H1 (cell line): Measurements from ENCODE around the gene TTBK1. TPM values are rescaled to one million over a fixed set of nuclear protein-coding genes. Genes with fewer than 3 reads are reported as not detected.

Source experiments
- CTCF ChIA-PET: fragments of 300-600 bp; sonication (Branson Sonifier 250); formaldehyde crosslinking; loops from one replicate; lab custom pipeline; 2021; ENCODE audit not compliant: partially characterized antibody; lab: Charles Lee
- POLR2A ChIA-PET: fragments of 300-600 bp; sonication (Branson Sonifier 250); formaldehyde crosslinking; loops from one replicate; lab custom pipeline; 2021; ENCODE audit warnings: inconsistent platforms; ENCODE audit not compliant: partially characterized antibody; lab: Charles Lee
- DNase-seq, 2 experiments: peaks; one replicate each; pipeline versions ENCODE4 v3.0.0 to v3.0.0-alpha.2; 2010 to 2022; ENCODE audit warnings: low spot score in 2 of 2, low read depth in 1 of 2, mixed read lengths in 1 of 2
- FAIRE-seq: peaks from 2 replicates; lab custom pipeline; 2011; peaks lifted over from hg19 to GRCh38; lab: Jason Lieb, UNC
- H2AFZ ChIP-seq: 2 replicates; pipeline ENCODE4 v1.8.1; 2012; ENCODE audit warnings: low read length, inconsistent platforms
- H2AK5ac ChIP-seq: 2 replicates; pipeline ENCODE4 v1.6.1; 2013; ENCODE audit warnings: low read depth, low read length
- H2BK120ac ChIP-seq: replicated peaks from 2 replicates; pipeline ENCODE3; 2013; ENCODE audit warnings: low read depth, low read length, inconsistent platforms
- H2BK12ac ChIP-seq: 2 replicates; pipeline ENCODE4 v1.6.1; 2013; ENCODE audit warnings: low read depth, low read length
- H2BK15ac ChIP-seq: 2 replicates; pipeline ENCODE4 v1.6.1; 2013; ENCODE audit warnings: low read length
- H2BK20ac ChIP-seq: 2 replicates; pipeline ENCODE4 v1.6.1; 2013; ENCODE audit warnings: low read length
- H2BK5ac ChIP-seq: 2 replicates; pipeline ENCODE4 v1.6.1; 2013; ENCODE audit warnings: low read depth, low read length
- H3K14ac ChIP-seq: 2 replicates; pipeline ENCODE4 v1.6.1; 2013; ENCODE audit warnings: inconsistent platforms; ENCODE audit not compliant: insufficient read length
- H3K18ac ChIP-seq: 2 replicates; pipeline ENCODE4 v1.6.1; 2013; ENCODE audit warnings: low read length; ENCODE audit errors: extremely low read depth
- H3K23ac ChIP-seq: 2 replicates; pipeline ENCODE4 v1.6.1; 2013; ENCODE audit warnings: inconsistent platforms; ENCODE audit not compliant: insufficient read length
- H3K23me2 ChIP-seq: 2 replicates; pipeline ENCODE4 v1.6.1; 2013; ENCODE audit warnings: low read depth, low read length
- H3K27ac ChIP-seq: 2 replicates; pipeline ENCODE4 v1.6.1; 2011; ENCODE audit warnings: low read depth, low read length, inconsistent platforms
- H3K27me3 ChIP-seq, 4 experiments: replicated peaks in 1 of 4; 1 replicate in 1 of 4; 2 replicates in 3 of 4; pipeline versions ENCODE4 v1.6.1 to v1.8.1; 2011 to 2013; ENCODE audit warnings: low read length in 3 of 4, mild to moderate bottlenecking in 3 of 4, inconsistent platforms in 2 of 4, mixed read lengths in 2 of 4, moderate library complexity in 1 of 4; ENCODE audit not compliant: control insufficient read depth in 3 of 4, insufficient read depth in 3 of 4; ENCODE audit errors: extremely low read depth in 1 of 4
- H3K36me3 ChIP-seq, 4 experiments: 2 replicates each; pipeline versions ENCODE4 v1.6.1 to v1.8.1; 2011 to 2013; ENCODE audit warnings: mild to moderate bottlenecking in 4 of 4, low read length in 3 of 4, moderate library complexity in 2 of 4, control low read depth in 1 of 4, inconsistent platforms in 1 of 4; ENCODE audit not compliant: insufficient read depth in 4 of 4, control insufficient read depth in 2 of 4
- H3K4ac ChIP-seq: replicated peaks from 2 replicates; pipeline ENCODE3; 2013; ENCODE audit warnings: low read length, low read depth, mixed read lengths, inconsistent platforms; ENCODE audit not compliant: insufficient read length
- H3K4me1 ChIP-seq, 4 experiments: replicated peaks in 1 of 4; 1 replicate in 1 of 4; 2 replicates in 3 of 4; pipeline versions ENCODE4 v1.6.1 to v1.8.1; 2011 to 2013; ENCODE audit warnings: low read length in 3 of 4, inconsistent platforms in 2 of 4, mixed read lengths in 1 of 4; ENCODE audit not compliant: insufficient read depth in 4 of 4, control insufficient read depth in 3 of 4
- H3K4me2 ChIP-seq, 2 experiments: 2 replicates each; pipeline versions ENCODE4 v1.6.1 to v1.8.1; 2011 to 2013; ENCODE audit warnings: low read depth in 2 of 2, low read length in 2 of 2, control low read depth in 1 of 2, inconsistent platforms in 1 of 2, mild to moderate bottlenecking in 1 of 2; ENCODE audit not compliant: insufficient read depth in 1 of 2
- H3K4me3 ChIP-seq, 4 experiments: fragments of 200-600, 300-600 bp in 1 of 4; sonication (generic), shearing (Covaris generic), sonication (Bioruptor Twin) in 1 of 4; 2 replicates each; pipeline versions ENCODE4 v1.5.1 to v1.8.1; 2011 to 2016; ENCODE audit warnings: low read length in 4 of 4, low read depth in 3 of 4, control low read depth in 2 of 4, inconsistent platforms in 2 of 4, mild to moderate bottlenecking in 2 of 4, mixed read lengths in 1 of 4, moderate library complexity in 1 of 4; ENCODE audit not compliant: insufficient read depth in 2 of 4; ENCODE audit errors: extremely low read depth in 1 of 4
- H3K56ac ChIP-seq: replicated peaks from 2 replicates; pipeline ENCODE3; 2013; ENCODE audit warnings: low read depth, mild to moderate bottlenecking, mixed read lengths, low read length, inconsistent platforms; ENCODE audit not compliant: insufficient read length
- H3K79me1 ChIP-seq: 2 replicates; pipeline ENCODE4 v1.6.1; 2013; ENCODE audit warnings: low read depth, low read length, control low read depth
- H3K79me2 ChIP-seq, 2 experiments: 2 replicates each; pipeline versions ENCODE4 v1.6.1 to v1.8.1; 2012 to 2013; ENCODE audit warnings: low read length in 2 of 2, mild to moderate bottlenecking in 2 of 2, inconsistent platforms in 1 of 2; ENCODE audit not compliant: insufficient read depth in 2 of 2, control insufficient read depth in 1 of 2
- H3K9ac ChIP-seq, 4 experiments: replicated peaks in 1 of 4; 1 replicate in 1 of 4; 2 replicates in 3 of 4; pipeline versions ENCODE4 v1.6.1 to v1.8.1; 2011 to 2013; ENCODE audit warnings: low read depth in 3 of 4, low read length in 3 of 4, control low read depth in 2 of 4, mild to moderate bottlenecking in 2 of 4, moderate library complexity in 2 of 4, inconsistent platforms in 1 of 4; ENCODE audit errors: extremely low read depth in 1 of 4
- H3K9me3 ChIP-seq, 2 experiments: 2 replicates each; pipeline versions ENCODE4 v1.6.1 to v1.8.1; 2012 to 2013; ENCODE audit warnings: mild to moderate bottlenecking in 2 of 2, moderate library complexity in 2 of 2, control low read depth in 1 of 2, inconsistent platforms in 1 of 2, low read depth in 1 of 2, low read length in 1 of 2, mixed read lengths in 1 of 2; ENCODE audit not compliant: insufficient read depth in 2 of 2
- H4K20me1 ChIP-seq, 2 experiments: replicated peaks in 1 of 2; 2 replicates each; pipeline versions ENCODE3 to v1.8.1; 2011 to 2013; ENCODE audit warnings: inconsistent platforms in 2 of 2, low read length in 2 of 2, mild to moderate bottlenecking in 1 of 2; ENCODE audit not compliant: insufficient read depth in 2 of 2, control insufficient read depth in 1 of 2
- H4K5ac ChIP-seq: 2 replicates; pipeline ENCODE4 v1.6.1; 2013; ENCODE audit warnings: low read length, low read depth, mixed read lengths, inconsistent platforms; ENCODE audit not compliant: insufficient read length
- H4K8ac ChIP-seq: 2 replicates; pipeline ENCODE4 v1.8.0; 2013; ENCODE audit warnings: mild to moderate bottlenecking, moderate library complexity, low read length, inconsistent platforms; ENCODE audit not compliant: insufficient read depth; ENCODE audit errors: extremely low read depth
- H4K91ac ChIP-seq: replicated peaks from 2 replicates; pipeline ENCODE3; 2013; ENCODE audit warnings: low read length, mixed read lengths, inconsistent platforms; ENCODE audit not compliant: insufficient read length
- E2F6 ChIP-seq: IDR thresholded peaks from 2 replicates; pipeline ENCODE4 v1.6.1; 2012; ENCODE audit warnings: inconsistent platforms
- SP1 ChIP-seq: IDR thresholded peaks from 2 replicates; pipeline ENCODE4 v1.6.1; 2011; ENCODE audit warnings: low read depth, low read length
- YY1 ChIP-seq: IDR thresholded peaks from 2 replicates; pipeline ENCODE4 v1.6.1; 2011; ENCODE audit warnings: low read depth, mild to moderate bottlenecking, low read length
- WGBS, 2 experiments: shearing (Covaris generic) in 1 of 2; methylation state at CpG; one replicate each; pipeline versions ENCODE4 v1.1.6 to v1.1.7; 2013 to 2015; ENCODE audit warnings: low lambda C conversion rate in 2 of 2, mixed read lengths in 2 of 2, inconsistent platforms in 1 of 2, low coverage in 1 of 2, missing lambda C conversion rate in 1 of 2; ENCODE audit not compliant: insufficient replicate concordance in 2 of 2, insufficient coverage in 1 of 2, insufficient read length in 1 of 2; ENCODE audit errors: extremely low coverage in 1 of 2, missing lambda C conversion rate in 1 of 2; 5-methylcytosine and 5-hydroxymethylcytosine counted together
- polyA plus RNA-seq, 7 experiments: library from polyadenylated mRNA; depleted of rRNA in 3 of 7; stranded (reverse) in 5 of 7; unstranded in 2 of 7; fragments of >200 nt in 5 of 7; fragments of 200-250 nt in 2 of 7; gene quantifications; 1 replicate in 5 of 7; 2 replicates in 1 of 7; 4 replicates in 1 of 7; pipeline versions ENCODE4 v1.2.1 to v1.2.3, GENCODE V29; 2011 to 2013; ENCODE audit warnings: missing spikeins in 2 of 7, mixed read lengths in 2 of 7
- small RNA-seq: library from polyadenylated mRNA; stranded (forward); fragments of <200 nt; extraction: miRNeasy Mini kit (QIAGEN cat#:217004); gene quantifications from one replicate; pipeline ENCODE3, GENCODE V24; 2013; ENCODE audit not compliant: insufficient read depth
- total RNA-seq: library from RNA; stranded (reverse); fragmentation: NEBNext Ultra II Directional; extraction: Animal tissue kit (Norgen Biotek cat#: 25700); gene quantifications from 2 replicates; pipeline ENCODE4 v1.2.1, GENCODE V29; 2021

Gene TTBK1
- total and polyA plus RNA-seq, 2 of the 8 experiments (the other 6 are each of a cell fraction or from before 2014, with no cell fraction given), result 0.53 to 1.6 TPM

- no peaks in the 10 kb centered on the region for H3K79me1 ChIP-seq
- no peak for TF ChIP-seq SP1
- no peak for TF ChIP-seq E2F6
- no peak for TF ChIP-seq YY1
- H2BK12ac ChIP-seq, result no peak overlapping the region
- ChIA-PET POLR2A (no interaction called here), CTCF (interaction anchor here (0.6 to 5.4 kb wide), 10 partner anchors 10 to 82 kb away, joined by 3 to 78 read pairs (median 7); partner anchors contain the start of gene CRIP3)
- no peak overlapping the region for H3K4me2 ChIP-seq
- no peak overlapping the region for H3K23ac ChIP-seq
- no peak overlapping the region for H3K9ac ChIP-seq
- H3K4me1 ChIP-seq, result no peaks in the 10 kb centered on the region; a peak in 1 of 7 replicates
- no peaks in the 10 kb centered on the region for H4K20me1 ChIP-seq
- no peaks in the 10 kb centered on the region for H3K27me3 ChIP-seq
- H3K23me2 ChIP-seq, result no peaks in the 10 kb centered on the region
- no peak overlapping the region for H3K27ac ChIP-seq
- FAIRE-seq (no peak), DNase-seq (no peak)
- H4K8ac ChIP-seq, result no peak overlapping the region
- H2AK5ac ChIP-seq, result no peak overlapping the region
- no peaks in the 10 kb centered on the region for H3K79me2 ChIP-seq
- H3K56ac ChIP-seq, result no peak overlapping the region
- no peak overlapping the region for H4K91ac ChIP-seq
- H2BK15ac ChIP-seq, result no peak overlapping the region
- H3K14ac ChIP-seq, result no peak overlapping the region
- no peak overlapping the region for H2BK120ac ChIP-seq
- H3K9me3 ChIP-seq, result peaks cover 0 to 6% of the 10 kb centered on the region in 2 experiments; a peak in 1 of 4 replicates
- H2BK5ac ChIP-seq, result no peak overlapping the region
- WGBS, 2 experiments, result 86% methylated on average over 3 of the region's 3 CpGs; no CpG with 5 or more reads in 1 of the 2 experiments
- no peak overlapping the region for H2AFZ ChIP-seq
- no peak overlapping the region for H3K4ac ChIP-seq
- peaks cover 4 to 17% (median 13%) of the 10 kb centered on the region in 4 experiments; a peak in 7 of 8 replicates for H3K36me3 ChIP-seq
- no peak overlapping the region for H3K18ac ChIP-seq
- H2BK20ac ChIP-seq, result no peak overlapping the region
- no peak overlapping the region for H4K5ac ChIP-seq
- H3K4me3 ChIP-seq, result no peak overlapping the region
Measured at GRCh38 chr6:43336382-43336781, 93.1 kb downstream of the TTBK1 start.

Small RNA genes within 50 kb of the gene (small RNA-seq; reads per million reads assigned to genes)
- gene RPL12P47, result not detected

Other genes with a start within 250 kb of the TTBK1 start
- gene MEA1, start 229.5 kb upstream of the TTBK1 start, total RNA-seq, result 94.2 and 102 TPM in 2 replicates
- 96.2 and 96.4 TPM in 2 replicates for gene MEA1, start 229.5 kb upstream of the TTBK1 start, polyA plus RNA-seq (2011; rRNA removed)
- 181 and 182 TPM in 2 replicates for gene KLHDC3, start 229.2 kb upstream of the TTBK1 start, total RNA-seq
- gene KLHDC3, start 229.2 kb upstream of the TTBK1 start, polyA plus RNA-seq (2011; rRNA removed), result 203 and 240 TPM in 2 replicates
- 89.6 and 92.3 TPM in 2 replicates for gene RRP36, start 221.9 kb upstream of the TTBK1 start, total RNA-seq
- 20.6 and 33.9 TPM in 2 replicates for gene RRP36, start 221.9 kb upstream of the TTBK1 start, polyA plus RNA-seq (2011; rRNA removed)
- 10.8 and 11.4 TPM in 2 replicates for gene CUL7, start 189.6 kb upstream of the TTBK1 start, total RNA-seq
- gene CUL7, start 189.6 kb upstream of the TTBK1 start, polyA plus RNA-seq (2011; rRNA removed), result 15.0 and 19.1 TPM in 2 replicates
- gene MRPL2, start 184.0 kb upstream of the TTBK1 start, total RNA-seq, result 97.7 and 99.9 TPM in 2 replicates
- gene MRPL2, start 184.0 kb upstream of the TTBK1 start, polyA plus RNA-seq (2011; rRNA removed), result 58.7 and 61.0 TPM in 2 replicates
- gene KLC4, start 183.8 kb upstream of the TTBK1 start, total RNA-seq, result 27.7 and 28.5 TPM in 2 replicates
- 15.7 and 23.8 TPM in 2 replicates for gene KLC4, start 183.8 kb upstream of the TTBK1 start, polyA plus RNA-seq (2011; rRNA removed)
- gene PTK7, start 167.2 kb upstream of the TTBK1 start, total RNA-seq, result 130 and 138 TPM in 2 replicates
- 110 and 133 TPM in 2 replicates for gene PTK7, start 167.2 kb upstream of the TTBK1 start, polyA plus RNA-seq (2011; rRNA removed)
- gene SRF, start 72.2 kb upstream of the TTBK1 start, total RNA-seq, result 49.0 and 52.7 TPM in 2 replicates
- gene SRF, start 72.2 kb upstream of the TTBK1 start, polyA plus RNA-seq (2011; rRNA removed), result 69.5 and 88.6 TPM in 2 replicates
- 9.8 and 10.5 TPM in 2 replicates for gene CUL9, start 61.3 kb upstream of the TTBK1 start, total RNA-seq
- 7.7 and 10.2 TPM in 2 replicates for gene CUL9, start 61.3 kb upstream of the TTBK1 start, polyA plus RNA-seq (2011; rRNA removed)
- 33.9 and 37.2 TPM in 2 replicates for gene DNPH1, start 14.0 kb upstream of the TTBK1 start, total RNA-seq
- gene DNPH1, start 14.0 kb upstream of the TTBK1 start, polyA plus RNA-seq (2011; rRNA removed), result 134 and 168 TPM in 2 replicates
- not detected in 2 replicates for gene SLC22A7, start 54.8 kb downstream of the TTBK1 start, total RNA-seq
- gene SLC22A7, start 54.8 kb downstream of the TTBK1 start, polyA plus RNA-seq (2011; rRNA removed), result not detected in 2 replicates
- 37.6 and 46.3 TPM in 2 replicates for gene CRIP3, start 65.3 kb downstream of the TTBK1 start, total RNA-seq
- 34.0 and 38.7 TPM in 2 replicates for gene CRIP3, start 65.3 kb downstream of the TTBK1 start, polyA plus RNA-seq (2011; rRNA removed)
- gene ZNF318, start 126.2 kb downstream of the TTBK1 start, total RNA-seq, result 22.1 and 22.3 TPM in 2 replicates
- 10.2 and 11.1 TPM in 2 replicates for gene ZNF318, start 126.2 kb downstream of the TTBK1 start, polyA plus RNA-seq (2011; rRNA removed)
- 21.0 and 24.6 TPM in 2 replicates for gene ABCC10, start 184.1 kb downstream of the TTBK1 start, total RNA-seq
- gene ABCC10, start 184.1 kb downstream of the TTBK1 start, polyA plus RNA-seq (2011; rRNA removed), result 15.5 and 22.3 TPM in 2 replicates
- 0.37 and 0.67 TPM in 2 replicates for gene DLK2, start 212.1 kb downstream of the TTBK1 start, total RNA-seq
- 0.80 and 1.6 TPM in 2 replicates for gene DLK2, start 212.1 kb downstream of the TTBK1 start, polyA plus RNA-seq (2011; rRNA removed)
- gene TJAP1, start 234.1 kb downstream of the TTBK1 start, total RNA-seq, result 36.8 and 40.4 TPM in 2 replicates
- 30.7 and 50.1 TPM in 2 replicates for gene TJAP1, start 234.1 kb downstream of the TTBK1 start, polyA plus RNA-seq (2011; rRNA removed)